Transverse colon (tissue), 4 donors: Measurements from ENCODE around the gene BICDL1.

ENCODE experiments used
- EP300 ChIP-seq: sonication (generic); formaldehyde crosslinking; IDR thresholded peaks from one replicate; pipeline ENCODE4 v1.6.1; 2017; ENCODE audit warnings: antibody characterized with exemption, low read depth
- POLR2A ChIP-seq: fragments of 450-650 bp; IDR thresholded peaks from one replicate; pipeline ENCODE4 v1.6.1; 2016; ENCODE audit warnings: antibody characterized with exemption, mild to moderate bottlenecking, moderate library complexity
- POLR2AphosphoS5 ChIP-seq, 3 donors: sonication (generic); formaldehyde crosslinking; IDR thresholded peaks; one replicate each; pipeline ENCODE4 v1.6.1; 2016; ENCODE audit warnings: antibody characterized with exemption in 3 of 3
- TF ChIP-seq, protein P1 (sequence below), 5 experiments: fragments of 200-600 bp in 3 of 5; fragments of 450-650 bp in 2 of 5; sonication (generic) in 3 of 5; IDR thresholded peaks; 1 replicate in 2 of 5; 2 replicates in 3 of 5; pipeline ENCODE4 v1.5.1; 2016 to 2017; ENCODE audit warnings: antibody characterized with exemption in 5 of 5, inconsistent platforms in 3 of 5, mild to moderate bottlenecking in 2 of 5, moderate library complexity in 1 of 5

DNA sequence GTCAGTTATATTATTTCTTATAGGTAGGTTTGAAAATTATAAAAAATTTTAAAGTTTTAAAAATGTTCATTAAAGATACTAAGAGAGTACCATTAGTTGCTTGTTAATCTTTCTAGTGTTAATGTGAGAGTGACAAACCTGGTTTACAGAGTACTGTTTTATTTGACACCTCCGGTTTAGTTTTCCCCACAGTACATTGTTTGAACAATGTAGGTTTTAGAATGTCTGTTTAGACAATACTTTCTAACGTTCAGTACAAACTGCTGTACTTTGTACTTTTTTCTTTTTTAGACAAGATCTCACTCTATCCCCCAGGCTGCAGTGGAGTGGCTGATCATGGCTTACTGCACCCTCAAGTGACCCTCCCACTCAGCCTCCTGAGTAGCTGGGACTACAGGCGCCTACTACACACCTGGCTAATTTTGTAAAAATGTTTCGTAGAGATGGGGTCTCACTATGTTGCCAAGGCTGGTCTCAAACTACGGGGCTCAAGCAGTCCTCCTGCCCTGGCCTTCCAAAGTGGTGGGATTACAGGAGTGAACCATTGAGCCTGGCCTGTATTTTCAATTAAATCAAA is 3.2 kb downstream of the BICDL1 start:
- TF ChIP-seq POLR2A = no peak
- TF ChIP-seq EP300 = no peak
- TF ChIP-seq POLR2AphosphoS5 (IDR thresholded peaks at IDR 0.05) = no peak
- TF ChIP-seq, protein P1, sequence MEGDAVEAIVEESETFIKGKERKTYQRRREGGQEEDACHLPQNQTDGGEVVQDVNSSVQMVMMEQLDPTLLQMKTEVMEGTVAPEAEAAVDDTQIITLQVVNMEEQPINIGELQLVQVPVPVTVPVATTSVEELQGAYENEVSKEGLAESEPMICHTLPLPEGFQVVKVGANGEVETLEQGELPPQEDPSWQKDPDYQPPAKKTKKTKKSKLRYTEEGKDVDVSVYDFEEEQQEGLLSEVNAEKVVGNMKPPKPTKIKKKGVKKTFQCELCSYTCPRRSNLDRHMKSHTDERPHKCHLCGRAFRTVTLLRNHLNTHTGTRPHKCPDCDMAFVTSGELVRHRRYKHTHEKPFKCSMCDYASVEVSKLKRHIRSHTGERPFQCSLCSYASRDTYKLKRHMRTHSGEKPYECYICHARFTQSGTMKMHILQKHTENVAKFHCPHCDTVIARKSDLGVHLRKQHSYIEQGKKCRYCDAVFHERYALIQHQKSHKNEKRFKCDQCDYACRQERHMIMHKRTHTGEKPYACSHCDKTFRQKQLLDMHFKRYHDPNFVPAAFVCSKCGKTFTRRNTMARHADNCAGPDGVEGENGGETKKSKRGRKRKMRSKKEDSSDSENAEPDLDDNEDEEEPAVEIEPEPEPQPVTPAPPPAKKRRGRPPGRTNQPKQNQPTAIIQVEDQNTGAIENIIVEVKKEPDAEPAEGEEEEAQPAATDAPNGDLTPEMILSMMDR (IDR thresholded peaks at IDR 0.05) = no peak
